HEK293 (cell line): ENCODE results near the gene ZNF236.

Source experiments
- CTCF ChIP-seq: fragments of 450-650 bp; formaldehyde crosslinking; IDR thresholded peaks from 2 replicates; pipeline ENCODE4 v1.5.1; 2016; ENCODE audit warnings: missing biosample characterization, missing genetic modification characterization
- KLF16 ChIP-seq: fragments of 450-650 bp; formaldehyde crosslinking; IDR thresholded peaks from 2 replicates; pipeline ENCODE4 v1.5.1; 2017; ENCODE audit warnings: missing biosample characterization, missing genetic modification characterization
- ZBTB21 ChIP-seq: fragments of 450-650 bp; formaldehyde crosslinking; IDR thresholded peaks from 2 replicates; pipeline ENCODE4 v1.5.1; 2017; ENCODE audit warnings: missing biosample characterization, missing genetic modification characterization
- ZNF239 ChIP-seq: fragments of 450-650 bp; formaldehyde crosslinking; IDR thresholded peaks from 2 replicates; pipeline ENCODE4 v1.5.1; 2016; ENCODE audit warnings: missing biosample characterization, missing genetic modification characterization
- ZNF362 ChIP-seq: fragments of 450-650 bp; formaldehyde crosslinking; IDR thresholded peaks from 2 replicates; pipeline ENCODE4 v1.5.1; 2016; ENCODE audit warnings: missing biosample characterization, missing genetic modification characterization
- ZNF561 ChIP-seq: fragments of 450-650 bp; IDR thresholded peaks from 2 replicates; pipeline ENCODE4 v1.5.1; 2018; ENCODE audit warnings: missing biosample characterization, missing genetic modification characterization, borderline replicate concordance
- ZNF629 ChIP-seq: fragments of 450-650 bp; formaldehyde crosslinking; IDR thresholded peaks from 2 replicates; pipeline ENCODE4 v1.5.1; 2017; ENCODE audit warnings: missing biosample characterization, missing genetic modification characterization
- ZNF777 ChIP-seq: fragments of 450-650 bp; formaldehyde crosslinking; IDR thresholded peaks from 2 replicates; pipeline ENCODE4 v1.5.1; 2017; ENCODE audit warnings: missing biosample characterization, missing genetic modification characterization, borderline replicate concordance

- TF ChIP-seq ZNF362 (tag by site-specific recombination) (no peak), CTCF (tag by site-specific recombination) (no peak), ZNF777 (tag by site-specific recombination) (no peak), ZNF629 (tag by site-specific recombination) (no peak), ZBTB21 (no peak), ZNF239 (tag by site-specific recombination) (no peak), KLF16 (no peak), ZNF561 (tag by site-specific recombination) (no peak)
These were observed 197.3 kb downstream of the ZNF236 start for GRCh38 chr18:77019641-77020040.
